A549 (cell line): ENCODE measurements around the gene LDLRAD1. TPM values are rescaled to one million over a fixed set of nuclear protein-coding genes. Genes with fewer than 3 reads are reported as not detected.

Experiments
- ATAC-seq, 2 experiments: fragments of 200-7000 bp in 1 of 2; fragments of >200 bp in 1 of 2; cut with Nextera tagmentation in 1 of 2; cut with Tn5 transposase in 1 of 2; 3 replicates each; pipeline versions ENCODE4 v1.8.0 to v1.9.1; 2018 to 2020; ENCODE audit warnings: mild to moderate bottlenecking in 1 of 2, moderate library complexity in 1 of 2
- CTCF ChIA-PET: fragments of 300-600 bp; sonication (Branson Sonifier 250); formaldehyde crosslinking; extraction: SDS; loops from one replicate; lab custom pipeline; 2021; ENCODE audit warnings: antibody characterized with exemption, inconsistent platforms; lab: Yijun Ruan, JAX
- POLR2A ChIA-PET: fragments of 350-600 bp; formaldehyde crosslinking; extraction: SDS; loops from one replicate; lab custom pipeline; 2021; ENCODE audit warnings: antibody characterized with exemption, inconsistent platforms; lab: Yijun Ruan, JAX
- DNase-seq, 2 experiments: peaks; one replicate each; pipeline versions ENCODE4 v3.0.0 to v3.0.0-alpha.2; 2011 to 2016; ENCODE audit warnings: low read depth in 1 of 2, low spot score in 1 of 2
- FAIRE-seq: peaks from 2 replicates; lab custom pipeline; 2011; peaks lifted over from hg19 to GRCh38; lab: Jason Lieb, UNC
- H3K27ac ChIP-seq, 2 experiments: fragments of >200 bp; sonication (Bioruptor Twin); formaldehyde crosslinking; 3 replicates each; pipeline ENCODE4 v1.5.1; 2016 to 2017
- H3K4me1 ChIP-seq: fragments of >200 bp; sonication (Bioruptor Twin); formaldehyde crosslinking; 3 replicates; pipeline ENCODE4 v1.6.1; 2016
- H3K4me2 ChIP-seq: fragments of >200 bp; sonication (Bioruptor Twin); formaldehyde crosslinking; 3 replicates; pipeline ENCODE4 v1.6.1; 2016
- H3K4me3 ChIP-seq: fragments of >200 bp; sonication (Bioruptor Twin); formaldehyde crosslinking; 3 replicates; pipeline ENCODE4 v1.5.1; 2016
- H3K9me3 ChIP-seq: fragments of >200 bp; sonication (Bioruptor Twin); formaldehyde crosslinking; 3 replicates; pipeline ENCODE4 v1.6.1; 2016
- BCL3 ChIP-seq: fragments of >200 bp; sonication (Bioruptor Twin); formaldehyde crosslinking; IDR thresholded peaks from 3 replicates; pipeline ENCODE4 v1.6.1; 2016
- CTCF ChIP-seq: fragments of >200 bp; sonication (Bioruptor Twin); formaldehyde crosslinking; IDR thresholded peaks from 3 replicates; pipeline ENCODE4 v1.5.1; 2016
- E2F6 ChIP-seq: IDR thresholded peaks from 2 replicates; pipeline ENCODE4 v1.6.1; 2012; ENCODE audit warnings: low read depth, borderline replicate concordance
- EHF ChIP-seq: fragments of 250-450 bp; sonication (Bioruptor Pico); IDR thresholded peaks from 2 replicates; pipeline ENCODE4 v1.5.0; 2020; ENCODE audit warnings: mild to moderate bottlenecking
- FOSB ChIP-seq: fragments of 250-450 bp; sonication (Bioruptor Pico); IDR thresholded peaks from 2 replicates; pipeline ENCODE4 v1.5.0; 2020; ENCODE audit warnings: mild to moderate bottlenecking, moderate library complexity
- FOXS1 ChIP-seq: fragments of 250-450 bp; sonication (Bioruptor Pico); IDR thresholded peaks from 2 replicates; pipeline ENCODE4 v1.5.0; 2020; ENCODE audit warnings: mild to moderate bottlenecking, moderate library complexity
- HEYL ChIP-seq: fragments of 250-450 bp; sonication (Bioruptor Pico); IDR thresholded peaks from 2 replicates; pipeline ENCODE4 v1.8.0; 2021; ENCODE audit warnings: mild to moderate bottlenecking, moderate library complexity
- MAFK ChIP-seq: fragments of 450-650 bp; IDR thresholded peaks from 2 replicates; pipeline ENCODE4 v1.6.1; 2014; ENCODE audit not compliant: partially characterized antibody
- NR3C1 ChIP-seq: fragments of >200 bp; sonication (Bioruptor Twin); formaldehyde crosslinking; IDR thresholded peaks from 3 replicates; pipeline ENCODE4 v1.6.1; 2017
- RARB ChIP-seq: fragments of 250-450 bp; sonication (Bioruptor Pico); IDR thresholded peaks from 2 replicates; pipeline ENCODE4 v1.8.0; 2021; ENCODE audit warnings: mild to moderate bottlenecking, moderate library complexity
- SMC3 ChIP-seq: fragments of >200 bp; sonication (Bioruptor Twin); formaldehyde crosslinking; IDR thresholded peaks from 3 replicates; pipeline ENCODE4 v1.6.1; 2018; ENCODE audit warnings: inconsistent platforms
- USF2 ChIP-seq: fragments of 450-650 bp; IDR thresholded peaks from 2 replicates; pipeline ENCODE4 v1.6.1; 2014; ENCODE audit warnings: antibody characterized with exemption
- ZNF302 ChIP-seq: fragments of 250-450 bp; sonication (Bioruptor Pico); IDR thresholded peaks from 2 replicates; pipeline ENCODE4 v1.9.0; 2021; ENCODE audit warnings: inconsistent platforms, mild to moderate bottlenecking, moderate library complexity
- WGBS: methylation state at CpG from one replicate; pipeline ENCODE4 v1.1.6; 2017; ENCODE audit errors: missing lambda C conversion rate; 5-methylcytosine and 5-hydroxymethylcytosine counted together
- polyA plus RNA-seq, 4 experiments: library from polyadenylated mRNA; depleted of rRNA in 3 of 4; stranded (reverse); fragments of >200 nt; fragmentation: RNase III in 1 of 4; extraction: RNeasy Plus Mini Kit Qiagen cat#74134 plus additional on column Dnase treatment in 1 of 4; gene quantifications; 2 replicates in 3 of 4; 3 replicates in 1 of 4; pipeline ENCODE4 v1.2.3, GENCODE V29; 2011 to 2017

The LDLRAD1 gene
- polyA plus RNA-seq, 2 of the 4 experiments (the other 2 are of a cell fraction), result 0.06 TPM; not detected in 1

GRCh38 chr1:54047384-54048305 lies 29.7 kb upstream of the LDLRAD1 start:
- Histone ChIP-seq H3K4me2 (no peak overlapping the region), H3K9me3 (no peaks in the 10 kb centered on the region), H3K4me3 (no peak overlapping the region), H3K4me1 (peaks cover 7% of the 10 kb centered on the region; the same call in 1 of the 3 replicates), H3K27ac (no peak overlapping the region)
- WGBS, result 73% methylated on average over 5 of the region's 5 CpGs
- ChIA-PET POLR2A (no interaction called here), CTCF (interaction anchor here (0.6 to 0.7 kb wide), 2 partner anchors 51 to 442 kb away, joined by 3 read pairs; no protein-coding TSS in a partner anchor)
- FAIRE-seq (no peak), ATAC-seq (no peak), DNase-seq (no peak)
- TF ChIP-seq FOSB (CRISPR knock-in tag), result no peak
- TF ChIP-seq CTCF, result no peak
- TF ChIP-seq NR3C1, result no peak
- no peak for TF ChIP-seq BCL3
- no peak for TF ChIP-seq ZNF302
- TF ChIP-seq HEYL, result no peak
- TF ChIP-seq E2F6, result no peak
- TF ChIP-seq, all 56 proteins: peak for 0

GRCh38 chr1:54046671-54047383 lies 28.8 kb upstream of the LDLRAD1 start:
- Histone ChIP-seq H3K4me2 (no peak overlapping the region), H3K4me3 (no peak overlapping the region), H3K4me1 (peaks cover 7% of the 10 kb centered on the region; the same call in 1 of the 3 replicates), H3K9me3 (no peaks in the 10 kb centered on the region), H3K27ac (no peak overlapping the region)
- no peak for ATAC-seq
- CTCF ChIA-PET, result interaction anchor here (0.6 to 0.7 kb wide), 2 partner anchors 10 to 52 kb away, joined by 3 to 6 read pairs; no protein-coding TSS in a partner anchor
- DNase-seq, result no peak
- no peak for TF ChIP-seq EHF (CRISPR knock-in tag)
- TF ChIP-seq FOXS1 (CRISPR knock-in tag), result no peak
- TF ChIP-seq RARB (CRISPR knock-in tag), result no peak
- no peak for TF ChIP-seq MAFK
- TF ChIP-seq USF2, result no peak
- FAIRE-seq, result no peak
- POLR2A ChIA-PET, result no interaction called here
- 83% methylated on average over 7 of the region's 7 CpGs for WGBS

- Histone ChIP-seq H3K9me3 (no peaks in the 10 kb centered on the region), H3K4me1 (no peaks in the 10 kb centered on the region), H3K4me3 (no peak overlapping the region), H3K4me2 (no peak overlapping the region), H3K27ac (no peak overlapping the region)
- ATAC-seq (no peak), FAIRE-seq (no peak), DNase-seq (no peak)
- 95% methylated on average over 2 of the region's 2 CpGs for WGBS
- TF ChIP-seq USF2 (no peak), SMC3 (no peak)
- POLR2A ChIA-PET, result no interaction called here
- CTCF ChIA-PET, result interaction anchor here (0.6 kb wide), 1 partner anchor 146 kb away, joined by 3 read pairs; no protein-coding TSS in a partner anchor
Measured at GRCh38 chr1:54045496-54045895, 27.5 kb upstream of the LDLRAD1 start.
